NCI-H82 treated with DMSO at 0.1 percent for 48 hours (cell line): ENCODE data around the gene TRIOBP.
"Not testable (repeated sequence)": the region's sequence is repeated elsewhere in the genome, so short reads cannot be mapped to it uniquely, and the experiment has no call there.

Experiments
- DNase-seq: peaks from one replicate; lab custom pipeline; 2025; ENCODE audit not compliant: unreplicated experiment; lab: John Stamatoyannopoulos, UW

Gene TRIOBP

GRCh38 chr22:37696657-37697537 is at the start of gene TRIOBP:
TRIOBP (plus strand) TSS chr22:37697048; CDS start chr22:37701366, 4,318 bp downstream.
- peak; percentile 95 for DNase-seq

GRCh38 chr22:37647317-37647716 is 49.5 kb upstream of the TRIOBP start:
- DNase-seq = no peak

GRCh38 chr22:37647928-37648327 is 48.9 kb upstream of the TRIOBP start:
- DNase-seq = no peak

- no peak for DNase-seq
Measured at GRCh38 chr22:37650463-37651136, 46.2 kb upstream of the TRIOBP start.

- DNase-seq = no peak
Measured at GRCh38 chr22:37654563-37655251, 42.1 kb upstream of the TRIOBP start.

- DNase-seq = no peak
Measured at GRCh38 chr22:37655252-37655563, 41.6 kb upstream of the TRIOBP start.

- DNase-seq = not testable (repeated sequence)
Measured at GRCh38 chr22:37656583-37656982, 40.3 kb upstream of the TRIOBP start.

GRCh38 chr22:37657590-37658132 is 39.2 kb upstream of the TRIOBP start:
- DNase-seq = no peak

GRCh38 chr22:37658133-37659065 is 38.4 kb upstream of the TRIOBP start, which contains the start of gene PDXP:
PDXP (plus strand) TSS chr22:37658723; CDS start chr22:37658783, 60 bp downstream.
- DNase-seq = peak; percentile 96

GRCh38 chr22:37659066-37659896 is 37.6 kb upstream of the TRIOBP start:
- no peak for DNase-seq

GRCh38 chr22:37659897-37660708 is 36.7 kb upstream of the TRIOBP start:
- no peak for DNase-seq

- DNase-seq = no peak
Measured at GRCh38 chr22:37660709-37661045, 36.2 kb upstream of the TRIOBP start.

- DNase-seq = peak; percentile 20
Measured at GRCh38 chr22:37661160-37661924, 35.5 kb upstream of the TRIOBP start.

- DNase-seq = no peak
Measured at GRCh38 chr22:37662039-37662438, 34.8 kb upstream of the TRIOBP start.

GRCh38 chr22:37663521-37664140 is 33.2 kb upstream of the TRIOBP start:
- DNase-seq = no peak

- no peak for DNase-seq
Measured at GRCh38 chr22:37664249-37665101, 32.4 kb upstream of the TRIOBP start.

GRCh38 chr22:37665487-37665886 is 31.4 kb upstream of the TRIOBP start:
- DNase-seq = no peak
